Astrocyte of the cerebellum (primary cell): ENCODE data around the gene DYNLT2B.

Experiments used
- DNase-seq: peaks from one replicate; pipeline ENCODE4 v3.0.0-alpha.2; 2011; ENCODE audit warnings: low read depth
- H3K4me3 ChIP-seq: 2 replicates; pipeline ENCODE4 v1.5.1; 2011; ENCODE audit warnings: mild to moderate bottlenecking, low read depth, low read length, moderate library complexity
- CTCF ChIP-seq: IDR thresholded peaks from 2 replicates; pipeline ENCODE4 v1.5.1; 2012; ENCODE audit warnings: low read length, low read depth, moderate library complexity, mild to moderate bottlenecking; ENCODE audit errors: missing control alignments
- in situ Hi-C: cut with HindIII; loops from 2 replicates; pipeline ENCODE4 v1.10.0; 2017; ENCODE audit warnings: low sequenced_read_pairs

The DYNLT2B gene

GRCh38 chr3:196340466-196340865 is 22.4 kb upstream of the DYNLT2B start:
- no peak for TF ChIP-seq CTCF
- no peak overlapping the region for H3K4me3 ChIP-seq
- in situ Hi-C loops, result no loop called here
- no peak for DNase-seq

- TF ChIP-seq CTCF, result no peak
- no peak for DNase-seq
- in situ Hi-C loops, result no loop called here
Observed at GRCh38 chr3:196339493-196340254, 21.6 kb upstream of the DYNLT2B start.

GRCh38 chr3:196339044-196339443 is 21.0 kb upstream of the DYNLT2B start:
- no peak overlapping the region for H3K4me3 ChIP-seq
- DNase-seq, result no peak
- TF ChIP-seq CTCF, result no peak
- in situ Hi-C loops, result no loop called here

More at GRCh38 chr3:196339493-196340254, 21.6 kb upstream of the DYNLT2B start:
- H3K4me3 ChIP-seq, result no peak overlapping the region

GRCh38 chr3:196336319-196337145 is 18.5 kb upstream of the DYNLT2B start:
- no peak for DNase-seq
- in situ Hi-C loops, result no loop called here
- no peak for TF ChIP-seq CTCF
- H3K4me3 ChIP-seq, result no peak overlapping the region

- in situ Hi-C loops, result no loop called here
- no peak for TF ChIP-seq CTCF
- DNase-seq, result no peak
- no peak overlapping the region for H3K4me3 ChIP-seq
Observed at GRCh38 chr3:196335503-196335948, 17.5 kb upstream of the DYNLT2B start.

GRCh38 chr3:196334982-196335381 is 16.9 kb upstream of the DYNLT2B start:
- no peak for TF ChIP-seq CTCF
- no peak for DNase-seq
- in situ Hi-C loops, result loop anchor here (5.0 kb wide), 1 partner anchor 72 kb away; no protein-coding TSS in a partner anchor
- H3K4me3 ChIP-seq, result no peak overlapping the region
